ENCODE results near the gene PLXNA2.

GRCh38 chr1:208265525-208265924, 21.3 kb upstream of the PLXNA2 start:
- TF ChIP-seq, protein P1, sequence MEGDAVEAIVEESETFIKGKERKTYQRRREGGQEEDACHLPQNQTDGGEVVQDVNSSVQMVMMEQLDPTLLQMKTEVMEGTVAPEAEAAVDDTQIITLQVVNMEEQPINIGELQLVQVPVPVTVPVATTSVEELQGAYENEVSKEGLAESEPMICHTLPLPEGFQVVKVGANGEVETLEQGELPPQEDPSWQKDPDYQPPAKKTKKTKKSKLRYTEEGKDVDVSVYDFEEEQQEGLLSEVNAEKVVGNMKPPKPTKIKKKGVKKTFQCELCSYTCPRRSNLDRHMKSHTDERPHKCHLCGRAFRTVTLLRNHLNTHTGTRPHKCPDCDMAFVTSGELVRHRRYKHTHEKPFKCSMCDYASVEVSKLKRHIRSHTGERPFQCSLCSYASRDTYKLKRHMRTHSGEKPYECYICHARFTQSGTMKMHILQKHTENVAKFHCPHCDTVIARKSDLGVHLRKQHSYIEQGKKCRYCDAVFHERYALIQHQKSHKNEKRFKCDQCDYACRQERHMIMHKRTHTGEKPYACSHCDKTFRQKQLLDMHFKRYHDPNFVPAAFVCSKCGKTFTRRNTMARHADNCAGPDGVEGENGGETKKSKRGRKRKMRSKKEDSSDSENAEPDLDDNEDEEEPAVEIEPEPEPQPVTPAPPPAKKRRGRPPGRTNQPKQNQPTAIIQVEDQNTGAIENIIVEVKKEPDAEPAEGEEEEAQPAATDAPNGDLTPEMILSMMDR (IDR thresholded peaks at IDR 0.05) = no peak
- no peak for TF ChIP-seq POLR2AphosphoS5 (IDR thresholded peaks at IDR 0.05)
- TF ChIP-seq POLR2A (IDR thresholded peaks at IDR 0.05) = no peak
- TF ChIP-seq EP300 (IDR thresholded peaks at IDR 0.05) = no peak
